NCI-H1930 (cell line): ENCODE measurements around the gene CAPRIN1.

Experiments
- DNase-seq, 2 experiments: peaks; one replicate each; lab custom pipeline; 2025; lab: John Stamatoyannopoulos, UW

CAPRIN1 gene

GRCh38 chr11:34143048-34143447 is 91.5 kb downstream of the CAPRIN1 start:
- DNase-seq, result no peak

- DNase-seq, result no peak
Observed at GRCh38 chr11:34145073-34145472, 93.5 kb downstream of the CAPRIN1 start.

DNA sequence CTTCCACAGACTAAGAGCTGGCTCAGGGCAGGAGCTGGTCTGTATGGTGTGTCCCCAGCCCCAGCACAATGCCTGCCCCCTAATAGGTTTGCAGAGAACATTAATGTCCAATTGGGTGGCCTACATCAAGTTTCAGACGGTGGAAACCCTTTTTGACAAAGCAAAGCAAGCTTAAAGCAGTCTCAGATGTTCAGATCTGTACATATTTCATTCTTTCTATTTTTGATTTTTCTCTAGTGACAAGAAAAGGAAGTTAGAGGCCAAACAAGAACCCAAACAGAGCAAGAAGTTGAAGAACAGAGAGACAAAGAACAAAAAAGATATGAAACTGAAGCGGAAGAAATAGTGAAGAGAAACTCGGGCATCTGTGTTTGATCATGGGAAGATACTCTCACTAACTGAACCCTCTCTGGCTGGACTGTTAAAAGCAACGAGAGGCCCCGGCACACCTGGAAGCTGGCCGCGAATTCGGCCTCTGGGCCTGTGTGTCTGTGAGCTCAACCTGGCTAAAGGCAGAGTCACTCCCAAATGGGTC is 94.4 kb downstream of the CAPRIN1 start:
- no peak for DNase-seq

GRCh38 chr11:34146411-34146810 is 94.9 kb downstream of the CAPRIN1 start:
- DNase-seq, result no peak

DNA sequence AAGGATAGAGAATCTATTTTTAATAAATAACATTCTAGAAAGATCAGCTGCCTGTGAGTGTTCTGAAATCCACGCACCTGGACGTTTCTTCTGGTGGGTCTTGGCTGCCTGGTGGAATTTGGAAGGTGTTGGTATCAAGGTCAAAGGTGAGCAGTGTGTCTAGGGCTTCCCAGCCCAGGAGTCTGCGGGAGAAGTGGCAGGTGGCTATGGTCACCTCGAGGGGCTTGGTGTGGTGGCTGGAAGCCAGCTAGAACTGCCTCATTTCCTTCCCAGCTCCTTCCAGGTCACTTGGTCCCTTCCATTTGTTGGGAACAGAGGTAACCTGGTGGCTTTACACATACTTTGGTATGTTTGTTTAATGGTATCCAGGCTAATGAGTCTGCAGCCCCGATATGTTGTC is 95.3 kb downstream of the CAPRIN1 start:
- no peak for DNase-seq

DNA sequence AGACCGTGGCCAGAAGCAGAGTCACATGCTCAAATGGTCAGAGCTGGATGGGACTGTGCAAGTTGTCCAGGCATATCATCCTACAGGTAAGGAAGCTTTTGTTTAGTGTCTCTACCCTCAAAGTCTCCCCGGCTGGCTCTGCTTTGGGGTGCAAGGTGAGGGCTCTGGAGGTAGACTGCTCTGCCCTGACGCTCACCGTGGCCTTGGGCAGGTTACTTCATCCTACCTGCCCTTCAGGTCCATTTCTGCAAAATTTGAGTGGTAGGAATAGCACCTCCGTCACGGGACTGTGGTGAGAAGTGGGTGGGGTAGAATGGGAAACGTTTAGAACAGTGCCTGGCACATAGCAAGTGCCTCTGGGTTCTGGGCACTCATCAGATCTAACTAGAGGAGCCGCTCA is 96.0 kb downstream of the CAPRIN1 start:
- no peak for DNase-seq

DNA sequence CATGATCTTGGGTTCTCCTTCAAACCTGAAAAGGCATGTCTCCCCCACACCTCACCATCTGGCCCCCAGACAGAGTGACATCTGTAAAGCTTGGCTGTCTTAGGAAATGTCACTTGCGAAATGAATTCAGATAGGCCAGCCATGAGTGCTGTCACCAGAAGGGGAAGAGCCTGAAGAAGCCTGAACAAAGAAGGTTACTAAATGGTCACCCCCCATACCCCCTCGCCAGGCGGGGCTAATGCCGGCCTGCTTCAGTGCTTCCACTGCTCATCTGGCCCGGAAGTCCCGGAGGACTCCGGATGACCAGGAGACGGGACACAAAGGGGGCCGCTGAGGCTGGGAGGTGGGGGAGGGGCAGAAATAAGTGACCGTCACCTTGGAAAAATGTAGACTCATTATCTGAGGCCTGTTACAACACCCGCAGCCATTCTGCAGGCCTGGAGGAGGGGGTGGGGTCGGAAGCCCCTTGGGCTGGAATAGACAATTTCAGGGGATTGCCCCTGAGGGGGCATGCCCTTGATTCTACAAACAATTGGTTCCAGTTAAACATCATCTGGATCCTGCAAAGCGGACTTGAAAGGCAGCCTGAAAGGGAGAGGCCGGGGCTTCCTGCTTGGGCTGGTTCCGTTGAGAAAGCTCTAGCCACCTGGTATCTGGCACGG is 97.1 kb downstream of the CAPRIN1 start:
- no peak for DNase-seq

GRCh38 chr11:34149274-34149673 is 97.7 kb downstream of the CAPRIN1 start:
- no peak for DNase-seq

DNA sequence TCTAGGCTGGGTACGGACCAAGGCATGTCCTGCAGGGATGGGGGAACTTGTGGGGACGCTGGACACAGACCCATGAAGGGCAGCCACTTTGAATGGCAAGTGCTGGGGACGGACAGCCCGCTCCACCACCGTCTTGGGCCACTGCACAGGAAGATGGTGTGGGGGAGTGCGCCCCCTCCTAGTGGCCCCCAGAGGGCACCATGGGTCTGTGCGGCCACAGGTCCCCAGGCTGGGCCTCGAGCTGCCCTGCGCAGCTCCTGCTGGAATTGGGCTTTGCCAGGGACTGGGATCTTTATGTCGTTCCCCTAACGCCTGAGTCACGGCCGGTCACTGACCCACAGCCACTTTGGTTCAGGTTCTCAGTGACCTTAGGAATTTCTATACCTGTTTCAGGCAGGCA is 98.3 kb downstream of the CAPRIN1 start:
- no peak for DNase-seq

GRCh38 chr11:34150494-34151151 is 99.1 kb downstream of the CAPRIN1 start:
- no peak for DNase-seq
